ENCODE data around the gene PLXDC2.

PLXDC2 gene

GRCh38 chr10:19946245-19946644 is 130.0 kb downstream of the PLXDC2 start:
- DNase-seq: no peak

- no peak for DNase-seq
Observed at GRCh38 chr10:19946791-19947190, 130.6 kb downstream of the PLXDC2 start.

GRCh38 chr10:19947215-19947614 is 131.0 kb downstream of the PLXDC2 start:
- no peak for DNase-seq

- DNase-seq: no peak
Observed at GRCh38 chr10:19947656-19948055, 131.4 kb downstream of the PLXDC2 start.

DNA sequence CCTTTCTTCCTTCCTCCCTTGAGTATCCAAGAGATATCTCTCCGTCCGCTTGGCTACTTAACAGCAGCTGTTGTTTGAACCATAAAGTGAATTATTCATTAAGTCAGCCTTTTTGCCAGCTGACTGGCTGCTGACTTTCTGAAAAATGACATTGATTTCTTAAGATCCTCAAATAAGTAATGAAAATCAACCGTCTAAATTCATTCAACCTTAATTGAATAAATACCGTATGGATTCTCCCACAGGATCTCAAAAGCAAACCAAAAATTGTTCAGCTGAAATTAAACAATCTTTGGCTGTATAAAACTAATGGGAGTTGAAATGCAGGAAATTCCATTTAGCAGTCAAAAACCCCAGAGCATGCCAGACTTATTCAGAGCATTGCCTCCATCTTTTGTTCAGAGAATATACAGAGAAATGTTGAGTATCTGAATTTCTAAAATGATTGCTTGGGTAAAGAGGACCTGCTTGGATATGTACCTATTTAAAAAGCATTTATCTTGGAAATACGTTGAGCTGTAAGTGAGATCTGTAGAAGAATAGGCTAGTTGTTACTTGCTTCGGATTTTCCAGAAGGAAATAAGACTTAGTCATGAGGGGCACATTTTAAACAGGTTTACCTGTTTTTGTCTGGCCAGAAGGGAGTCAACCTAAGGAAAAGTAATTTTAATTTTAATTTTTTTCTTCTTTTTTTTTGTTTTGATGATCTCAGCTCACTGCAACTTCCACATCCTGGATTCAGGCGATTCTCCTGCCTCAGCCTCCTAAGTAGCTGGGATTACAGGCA is 136.2 kb downstream of the PLXDC2 start:
- DNase-seq: no peak

- no peak for DNase-seq
Observed at GRCh38 chr10:19954601-19955000, 138.4 kb downstream of the PLXDC2 start.

DNA sequence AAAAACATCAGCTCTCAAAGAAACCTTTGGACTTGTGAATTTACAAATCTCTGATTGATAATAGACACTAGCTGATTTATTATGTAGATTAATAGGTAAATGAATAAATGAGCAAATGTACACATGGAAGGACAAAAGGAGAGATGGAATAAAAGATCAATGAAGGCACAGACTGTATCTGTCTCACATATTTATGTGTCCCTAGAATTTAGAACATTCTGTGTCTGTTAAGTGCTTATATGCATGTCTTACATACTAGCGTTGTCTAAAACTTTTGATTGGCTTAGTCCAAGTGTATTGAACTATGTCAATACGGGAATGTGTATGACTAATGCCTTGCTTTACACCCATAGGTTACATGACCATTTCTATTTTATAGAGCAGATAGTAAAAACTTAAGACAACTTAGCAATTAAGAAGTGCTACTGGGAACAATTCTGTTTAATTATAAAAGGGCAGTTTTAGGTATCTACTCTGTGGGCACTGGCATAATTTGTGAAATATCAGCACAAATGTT is 140.3 kb downstream of the PLXDC2 start:
- DNase-seq: no peak

DNA sequence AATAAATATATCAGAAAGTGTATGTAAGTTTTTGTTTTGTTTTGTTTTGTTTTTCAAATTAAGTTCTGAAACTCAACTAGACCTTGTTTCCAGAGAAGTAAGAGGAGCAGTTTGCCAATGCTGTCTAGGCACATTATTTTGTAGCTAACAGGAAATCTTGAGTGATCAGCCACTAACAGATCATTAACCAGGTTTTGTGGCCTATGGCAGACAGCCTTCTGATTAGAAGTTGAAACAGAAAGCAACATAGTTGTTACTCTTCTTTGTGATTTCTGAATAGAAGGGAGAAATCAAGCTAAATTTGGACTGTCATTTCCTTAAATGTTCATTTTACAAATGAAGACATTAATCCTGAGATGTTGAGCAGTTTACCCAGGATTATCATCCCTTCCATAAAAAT is 142.6 kb downstream of the PLXDC2 start:
- DNase-seq: no peak

GRCh38 chr10:19961076-19962053 is 145.1 kb downstream of the PLXDC2 start:
- no peak for DNase-seq

DNA sequence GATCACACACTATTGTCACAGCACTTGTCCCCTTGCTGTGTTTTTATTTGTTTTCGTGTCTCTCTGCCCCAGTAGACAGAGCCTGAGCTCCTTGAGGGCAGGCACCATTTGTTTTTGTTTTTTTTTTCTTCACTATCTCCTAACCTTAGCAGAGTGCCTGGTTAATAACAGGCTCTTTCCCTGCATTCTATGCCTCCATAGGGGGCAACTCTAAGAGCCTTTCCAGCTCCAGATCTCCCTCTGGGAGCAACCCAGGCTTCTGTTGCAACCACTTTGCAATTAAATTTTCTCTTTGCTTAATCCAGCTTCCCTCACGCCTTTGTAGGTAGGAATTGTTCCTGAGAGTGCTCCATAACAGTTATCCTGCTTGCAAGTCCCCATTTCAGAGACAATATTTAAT is 148.4 kb downstream of the PLXDC2 start:
- no peak for DNase-seq

- DNase-seq: no peak
Observed at GRCh38 chr10:19966751-19967150, 150.5 kb downstream of the PLXDC2 start.

DNA sequence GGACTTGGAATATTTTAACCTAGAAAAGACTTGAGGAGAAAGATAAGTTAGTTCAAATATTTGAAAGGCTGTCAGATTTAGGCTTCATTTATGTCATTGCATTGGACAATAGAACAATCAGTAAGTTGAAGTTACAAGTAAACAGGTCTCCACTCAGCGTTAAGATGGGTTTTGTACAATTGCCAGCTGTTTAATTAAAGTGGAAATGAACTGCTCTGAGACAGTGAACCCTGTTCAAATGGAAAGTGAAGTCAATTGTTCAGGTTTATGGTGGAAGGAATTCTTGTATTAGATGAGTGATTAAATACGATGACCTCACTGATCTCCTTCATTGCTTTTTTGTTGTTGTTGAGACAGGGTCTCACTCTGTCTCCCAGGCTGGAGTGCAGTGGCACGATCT is 151.7 kb downstream of the PLXDC2 start:
- no peak for DNase-seq

GRCh38 chr10:19968745-19969144 is 152.5 kb downstream of the PLXDC2 start:
- DNase-seq: no peak

DNA sequence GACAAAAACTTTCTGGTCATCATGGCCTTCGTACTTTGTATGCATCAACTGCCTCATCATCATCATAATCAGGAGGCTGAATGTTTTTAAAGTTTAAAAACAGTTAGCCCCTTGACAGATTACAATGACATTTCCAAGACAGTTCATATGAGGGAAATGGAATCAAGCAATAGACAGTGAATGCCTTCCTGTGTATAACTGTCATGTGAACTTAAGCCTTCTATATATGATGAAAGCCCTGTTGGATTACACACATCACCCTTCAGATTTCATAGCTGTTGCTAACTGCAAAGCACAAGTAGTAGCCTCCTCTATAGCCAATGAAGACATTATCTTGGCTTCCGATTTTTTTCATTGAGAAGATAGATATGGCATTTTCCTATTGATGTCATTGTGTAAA is 154.0 kb downstream of the PLXDC2 start:
- no peak for DNase-seq

DNA sequence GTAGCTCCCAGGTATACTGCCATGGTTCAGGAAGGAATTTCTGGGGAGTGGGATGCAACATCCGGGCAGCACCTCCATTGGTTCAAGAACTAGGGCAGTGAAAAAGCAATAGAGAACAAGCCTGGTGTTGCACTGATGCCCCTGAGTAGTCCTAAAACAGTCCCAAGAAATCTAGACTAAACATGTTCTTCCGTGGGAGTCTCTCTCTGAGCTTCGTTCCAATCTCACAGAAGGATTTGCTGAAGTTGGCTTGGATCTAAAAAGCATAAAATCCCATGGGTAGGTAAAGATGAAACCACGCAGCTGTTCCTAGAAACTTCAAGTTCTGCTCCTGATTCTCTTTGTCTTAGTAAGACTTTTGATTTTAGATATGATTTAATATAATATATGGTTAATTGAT is 154.5 kb downstream of the PLXDC2 start:
- no peak for DNase-seq

GRCh38 chr10:19971343-19972052 is 155.3 kb downstream of the PLXDC2 start:
- DNase-seq: no peak

DNA sequence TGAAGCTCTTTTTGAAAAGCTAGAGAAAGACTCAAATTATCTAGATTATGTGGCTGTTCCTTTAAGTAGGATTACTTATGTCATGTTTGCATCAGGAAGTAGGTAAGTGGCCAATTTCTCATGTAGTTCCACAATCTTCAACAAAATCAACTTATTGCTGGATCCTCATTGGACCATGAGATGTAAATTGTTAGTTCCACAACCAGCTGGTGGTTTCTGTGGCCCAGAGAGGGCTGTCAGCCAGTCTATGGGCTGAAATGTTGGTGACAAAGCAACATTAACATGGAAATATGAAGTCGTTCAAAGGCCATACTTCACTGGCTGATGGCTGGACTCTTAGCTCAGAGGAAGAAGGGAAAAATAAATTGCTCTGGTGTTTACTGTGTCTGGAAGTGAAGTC is 157.9 kb downstream of the PLXDC2 start:
- no peak for DNase-seq

DNA sequence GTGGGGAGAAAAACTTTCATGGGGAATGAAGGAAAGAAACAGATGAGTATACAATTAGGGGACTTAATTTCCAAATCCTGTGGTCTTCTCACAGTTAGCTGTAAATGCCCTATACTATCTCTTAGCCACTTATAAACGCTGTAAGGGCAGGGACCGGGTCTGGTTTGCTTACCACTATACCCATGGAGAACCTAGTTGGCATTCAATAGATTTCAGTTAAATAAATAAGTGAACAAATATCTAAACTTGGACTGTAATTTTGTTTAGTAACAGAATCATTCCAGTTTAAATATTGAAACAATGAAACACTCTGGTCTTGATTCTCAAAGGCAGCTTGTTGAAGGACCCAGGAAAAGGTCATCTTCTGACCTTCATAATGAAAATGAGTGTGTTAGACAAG is 158.3 kb downstream of the PLXDC2 start:
- no peak for DNase-seq

GRCh38 chr10:19977097-19977521 is 160.9 kb downstream of the PLXDC2 start:
- DNase-seq: no peak

DNA sequence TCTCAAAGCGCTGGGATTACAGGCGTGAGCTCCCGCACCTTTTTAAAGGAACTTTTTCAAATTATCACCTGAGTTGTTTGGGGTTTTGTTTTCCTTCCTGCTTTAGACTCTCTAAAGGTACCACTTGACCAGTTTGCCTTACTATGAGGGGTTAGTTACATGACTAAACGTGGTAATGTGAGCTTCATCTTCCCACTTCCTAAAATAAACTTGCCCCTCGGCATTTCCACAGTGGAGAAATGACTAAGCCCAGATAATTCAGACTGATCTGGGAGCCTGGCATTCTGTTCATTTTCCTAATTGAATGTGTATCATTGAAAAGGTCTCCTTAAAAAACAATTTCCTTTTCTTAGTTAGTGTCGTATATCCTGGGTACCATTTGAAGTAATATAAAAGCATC is 163.4 kb downstream of the PLXDC2 start:
- no peak for DNase-seq

DNA sequence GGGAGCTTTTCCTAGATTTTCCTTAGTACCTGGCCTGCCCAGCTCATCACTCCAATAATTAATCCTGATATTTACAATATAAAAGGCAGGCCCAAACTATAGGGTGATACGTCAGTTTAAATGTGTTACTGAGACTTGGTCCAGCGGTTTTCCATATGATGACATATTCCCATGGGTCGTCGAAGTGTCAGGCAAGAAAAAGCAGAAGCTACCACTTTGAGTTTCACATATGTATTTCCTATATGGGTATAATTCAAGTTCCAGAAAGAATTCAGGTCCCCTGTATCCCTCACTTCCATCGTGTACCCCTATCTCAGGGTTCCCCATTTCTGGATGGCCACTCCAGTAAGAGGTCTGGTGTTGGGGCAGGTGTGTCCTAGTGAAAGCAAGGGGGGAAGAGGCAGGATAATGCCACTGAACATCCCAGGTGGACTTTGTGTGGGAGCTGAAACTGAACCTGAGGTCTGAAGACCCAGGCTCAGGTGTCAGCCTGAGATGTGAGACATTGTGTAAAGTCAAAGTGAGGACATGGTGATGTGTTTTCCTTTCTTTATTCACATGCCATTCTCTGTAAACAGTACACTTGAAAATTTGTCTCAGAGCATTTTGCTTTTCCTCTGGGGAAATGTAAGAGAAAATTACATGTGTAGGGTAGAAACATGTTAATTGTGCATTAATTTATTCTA is 167.8 kb downstream of the PLXDC2 start:
- no peak for DNase-seq

DNA sequence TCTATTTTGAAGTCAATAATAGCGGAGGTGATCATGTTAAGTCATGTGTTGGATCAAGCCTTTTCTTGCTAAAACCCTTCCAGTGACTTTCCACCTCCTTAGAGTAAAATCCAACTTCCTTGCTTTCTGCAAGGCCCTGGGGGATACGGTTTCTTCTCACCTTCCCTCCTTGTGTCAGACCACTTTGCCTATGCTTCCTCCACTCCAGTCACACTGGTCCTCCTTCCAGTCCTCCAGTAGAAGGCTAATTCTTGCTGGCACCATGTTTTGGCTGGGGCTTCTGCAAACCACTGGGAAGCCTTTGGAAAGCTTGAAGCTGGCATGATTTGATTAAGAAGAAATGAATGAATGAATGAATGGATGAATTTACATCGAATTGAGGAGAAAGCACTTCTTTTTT is 169.5 kb downstream of the PLXDC2 start:
- DNase-seq: no peak

Measured in CD4-positive, alpha-beta T cell treated with Interleukin-21 for 1 hour (primary cell).